GM18507 (cell line): ENCODE measurements around the gene ASB2.

Experiments
- DNase-seq: peaks from one replicate; pipeline ENCODE4 v3.0.0; 2011; ENCODE audit warnings: low read depth; ENCODE audit not compliant: insufficient read length; ENCODE audit errors: extremely low spot score
- FAIRE-seq: peaks from 2 replicates; lab custom pipeline; 2011; peaks lifted over from hg19 to GRCh38; lab: Jason Lieb, UNC

Gene ASB2

DNA sequence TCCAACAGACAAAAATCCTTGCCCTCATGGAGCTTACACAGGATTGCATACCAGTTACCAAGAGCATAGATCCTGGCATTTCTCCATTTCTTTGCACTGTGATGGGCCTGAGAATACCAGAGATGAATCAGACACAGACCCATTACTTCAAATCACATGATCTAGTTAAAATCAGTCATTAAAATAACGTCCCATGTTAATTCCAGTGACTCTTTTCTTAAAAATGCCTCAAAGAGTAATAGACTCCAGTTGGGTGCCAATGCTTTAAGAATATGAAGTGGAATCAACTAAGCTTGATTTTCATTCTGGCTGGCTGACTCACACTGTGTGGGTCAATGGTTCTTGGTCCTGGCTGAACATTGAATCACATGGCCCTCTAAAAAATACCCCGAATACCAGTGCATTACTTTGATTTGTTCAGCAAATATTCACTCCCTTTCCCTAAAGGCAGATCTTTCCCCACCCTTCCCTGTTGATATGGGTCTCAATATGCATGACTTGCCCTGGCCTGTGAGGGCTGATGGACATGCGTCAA lies 11.0 kb downstream of the ASB2 start:
- DNase-seq: no peak
- no peak for FAIRE-seq

DNA sequence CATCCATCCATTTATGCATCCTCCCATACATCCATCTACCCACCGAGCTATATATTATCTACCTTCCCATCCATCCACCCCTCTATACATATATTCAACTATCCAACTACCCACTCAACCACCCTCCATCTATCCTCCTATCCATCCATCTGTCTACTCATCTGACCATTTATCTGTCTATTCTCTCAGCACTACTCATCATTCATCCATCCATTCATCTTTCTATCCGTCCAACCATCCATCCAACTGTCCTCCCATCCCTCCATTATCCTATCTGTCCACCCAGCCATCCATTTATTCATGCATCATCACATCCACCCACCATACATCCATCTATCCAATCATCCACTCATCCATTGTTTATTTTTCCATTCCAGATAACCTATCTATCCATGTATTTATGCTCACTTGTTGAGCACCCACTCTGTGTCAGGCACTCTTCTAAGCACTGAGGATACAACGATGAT lies 11.5 kb downstream of the ASB2 start:
- FAIRE-seq: no peak
- DNase-seq: no peak

- DNase-seq (no peak), FAIRE-seq (no peak)
These were observed 12.1 kb downstream of the ASB2 start for GRCh38 chr14:93964281-93964680.

DNA sequence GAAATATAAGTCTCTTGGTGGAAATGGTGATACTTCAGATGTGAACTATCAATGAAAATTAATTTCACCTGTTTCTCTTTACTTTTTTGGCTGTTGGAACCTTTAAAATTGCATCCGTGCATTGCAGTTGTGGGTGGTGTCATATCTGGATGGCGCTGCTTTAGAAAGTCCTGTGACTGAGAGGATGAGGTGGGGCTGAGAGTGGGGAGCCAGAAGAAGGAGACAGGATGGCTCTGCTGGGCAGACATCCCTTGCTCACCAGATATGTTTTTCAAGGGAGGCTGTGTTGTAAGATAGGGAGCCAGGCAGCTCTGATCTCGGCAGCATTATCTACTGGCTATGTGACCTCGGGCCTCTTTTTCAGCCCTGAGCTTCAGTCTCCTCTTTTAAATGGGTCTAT lies 12.7 kb downstream of the ASB2 start:
- FAIRE-seq: no peak

GRCh38 chr14:93962701-93963601 lies 13.4 kb downstream of the ASB2 start:
- FAIRE-seq (peak; percentile 98), DNase-seq (no peak)

More for the DNA sequence above, 12.7 kb downstream of the ASB2 start:
- no peak for DNase-seq

DNA sequence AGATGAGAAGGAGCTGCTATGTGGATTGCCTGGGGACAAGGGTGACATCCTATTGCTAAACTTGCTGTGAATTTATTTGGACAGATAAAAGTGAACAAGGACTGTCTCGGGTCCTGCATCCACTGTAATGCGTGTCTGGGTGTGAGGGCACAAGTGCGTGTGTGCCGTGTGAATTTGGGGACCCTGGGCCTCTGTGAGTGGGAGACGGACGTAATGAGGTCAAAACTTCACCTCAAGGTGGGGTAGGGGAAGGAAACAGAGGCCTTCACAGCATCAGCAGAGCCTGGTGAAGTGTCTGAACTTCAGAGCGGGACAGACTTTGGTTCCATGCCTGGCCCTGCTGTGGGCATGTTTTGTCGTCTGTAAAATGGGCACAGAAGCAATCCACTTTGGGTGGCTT lies 14.8 kb downstream of the ASB2 start:
- FAIRE-seq: no peak
- DNase-seq: no peak

- FAIRE-seq: no peak
These were observed 15.5 kb downstream of the ASB2 start for GRCh38 chr14:93960774-93961438.

DNA sequence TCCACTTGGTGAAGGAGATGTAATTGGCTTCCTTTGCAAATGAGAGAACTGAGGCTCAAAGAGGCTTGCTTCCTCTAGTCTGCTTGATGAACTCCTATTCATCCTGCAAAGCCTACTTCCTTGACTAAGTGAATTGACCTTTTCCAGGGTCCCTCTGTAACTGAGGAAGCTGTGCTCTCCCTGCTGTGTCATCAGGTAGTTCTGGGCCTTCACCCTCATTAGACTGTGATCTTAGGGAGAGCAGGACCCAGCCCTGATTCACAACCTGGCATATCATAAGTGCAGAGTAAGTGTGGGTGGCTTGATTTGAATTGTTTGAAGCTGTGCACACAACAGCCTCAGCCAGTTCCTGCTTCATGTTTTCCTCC lies 16.3 kb downstream of the ASB2 start:
- FAIRE-seq (peak; percentile 24), DNase-seq (no peak)

More at GRCh38 chr14:93960774-93961438, 15.5 kb downstream of the ASB2 start:
- DNase-seq: no peak

GRCh38 chr14:93959239-93960107 lies 16.9 kb downstream of the ASB2 start:
- FAIRE-seq (peak; percentile 99), DNase-seq (peak; percentile 81)

DNA sequence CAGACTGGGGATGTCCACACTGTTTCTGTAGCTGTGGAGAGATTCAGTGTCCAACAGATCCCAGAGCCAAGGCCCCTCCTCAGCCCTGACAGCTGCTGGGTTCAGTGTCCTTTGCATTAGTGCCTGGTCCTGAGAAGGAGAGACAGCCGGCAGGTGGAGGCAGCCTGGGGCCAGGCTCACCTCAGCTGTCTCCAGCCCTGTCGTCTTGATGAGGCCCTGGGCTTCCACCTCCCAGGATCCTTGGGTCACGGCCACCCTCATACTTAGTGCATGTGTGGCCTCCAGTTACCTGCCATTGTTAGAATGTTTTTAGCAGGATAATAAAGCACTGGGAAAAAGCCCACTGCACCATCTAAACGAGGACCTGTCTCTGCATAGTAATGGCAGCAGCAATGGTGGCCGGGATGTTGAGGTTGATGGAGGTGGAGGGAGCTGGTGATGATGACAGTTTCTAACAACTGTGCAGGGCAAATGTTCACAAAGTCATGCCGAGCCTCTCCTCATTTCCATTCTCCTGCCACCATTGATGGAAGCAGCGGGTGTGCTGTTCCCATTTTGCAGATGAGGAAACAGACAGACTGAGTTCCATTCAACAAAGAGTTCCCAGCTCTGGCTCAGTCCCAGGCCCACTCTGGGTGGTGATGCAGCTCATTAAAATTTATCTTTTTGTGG lies 17.7 kb downstream of the ASB2 start:
- no peak for FAIRE-seq

DNA sequence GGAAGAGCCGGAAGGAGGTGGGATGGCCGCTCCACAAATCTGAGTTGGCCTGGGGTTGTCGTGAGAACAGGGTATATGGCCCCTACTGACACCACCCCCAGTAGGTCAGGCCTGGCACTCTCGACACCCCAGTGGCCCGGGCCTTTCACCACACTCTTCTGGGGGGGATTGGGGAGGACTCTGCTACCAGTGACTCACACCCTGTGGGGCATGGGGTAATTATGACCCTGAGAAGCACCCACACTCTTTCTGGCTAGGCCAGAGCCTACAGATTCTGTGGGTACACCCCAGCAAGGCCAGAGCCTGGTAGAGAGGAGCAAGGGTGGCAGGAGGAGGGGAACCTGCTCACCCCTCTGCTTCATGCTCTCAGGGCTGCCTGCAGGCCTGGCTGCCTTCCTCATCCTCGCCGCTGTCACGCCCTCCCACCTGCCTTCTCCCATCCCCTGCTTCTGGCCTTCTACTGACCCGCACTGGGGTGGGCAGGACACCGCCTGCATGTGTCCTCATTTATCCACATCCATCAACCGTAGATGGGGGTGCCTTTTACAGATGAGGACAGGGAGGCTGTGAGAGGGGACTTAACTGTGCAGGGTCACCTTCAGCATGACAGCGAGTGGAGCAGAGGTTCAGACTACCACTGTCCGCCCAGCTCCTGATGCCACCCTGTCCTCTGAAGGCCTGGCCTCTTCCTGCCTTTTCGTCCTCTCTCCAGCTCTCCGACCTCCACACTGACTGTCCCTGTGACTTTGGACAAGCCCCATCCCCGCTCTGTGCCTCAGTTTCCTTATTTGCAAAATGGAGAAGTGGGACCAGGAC lies 18.4 kb downstream of the ASB2 start:
- FAIRE-seq: no peak
- no peak for DNase-seq

More for the DNA sequence above, 17.7 kb downstream of the ASB2 start:
- DNase-seq: no peak

DNA sequence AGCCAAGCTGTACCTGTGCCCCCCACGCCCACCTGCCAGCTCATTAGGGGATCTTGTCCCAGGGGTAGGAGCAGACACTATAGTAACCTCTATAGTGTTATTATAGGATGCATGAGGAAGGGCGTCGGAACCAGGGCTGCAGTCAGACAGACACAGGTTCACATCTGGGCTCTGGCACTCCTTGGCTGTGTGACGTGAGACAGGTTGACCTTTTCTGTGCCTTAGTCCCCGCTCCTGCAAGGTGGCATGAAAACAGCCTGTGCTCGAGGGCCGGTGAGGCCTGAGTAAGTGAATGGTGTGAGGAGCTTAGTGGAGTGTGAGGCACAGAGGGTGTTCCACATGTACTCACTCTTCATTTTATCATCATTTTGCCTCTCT lies 19.0 kb downstream of the ASB2 start:
- DNase-seq: no peak
- no peak for FAIRE-seq

DNA sequence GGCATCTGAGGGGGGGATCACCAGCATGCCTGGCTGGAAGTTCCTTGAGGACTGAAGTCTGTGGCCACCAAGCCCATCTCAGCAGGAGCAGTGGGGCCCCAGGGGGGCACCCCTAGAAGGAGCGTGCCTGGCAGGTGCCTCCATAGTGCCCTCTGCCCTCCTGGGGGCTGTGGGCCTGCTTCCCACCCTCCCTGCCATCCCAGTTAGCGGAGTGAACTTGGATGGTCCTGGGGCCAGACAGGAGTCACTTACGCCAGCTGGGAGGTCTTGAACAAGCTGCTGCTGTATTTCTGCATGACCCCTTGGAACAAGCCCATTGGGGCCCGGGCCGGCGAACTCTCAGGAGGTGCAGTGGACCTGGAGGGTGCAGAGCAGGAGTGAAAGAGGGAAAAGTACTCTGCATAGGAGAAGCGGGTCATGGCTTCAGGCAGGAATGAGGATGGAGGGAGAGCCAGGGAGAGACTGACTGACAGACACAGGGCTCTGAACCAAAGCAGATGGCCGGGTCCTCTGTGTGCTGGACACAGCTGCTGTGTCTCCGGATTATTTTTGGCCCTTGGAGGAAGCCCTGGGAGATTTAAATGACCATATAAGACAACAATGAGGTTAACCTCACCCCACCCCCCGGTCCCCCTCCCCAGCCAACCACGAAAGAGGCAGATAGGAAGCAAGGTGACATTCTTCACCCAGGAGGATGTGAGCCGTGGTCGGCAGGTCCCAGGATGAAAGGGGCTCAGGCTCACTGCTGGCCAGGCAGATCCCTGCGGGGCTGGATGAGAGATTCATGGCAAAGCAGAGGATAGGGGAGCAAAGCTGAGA lies 19.6 kb downstream of the ASB2 start:
- no peak for DNase-seq
- FAIRE-seq: peak; percentile 64

- no peak for FAIRE-seq
- no peak for DNase-seq
These were observed 20.4 kb downstream of the ASB2 start for GRCh38 chr14:93955850-93956481.

DNA sequence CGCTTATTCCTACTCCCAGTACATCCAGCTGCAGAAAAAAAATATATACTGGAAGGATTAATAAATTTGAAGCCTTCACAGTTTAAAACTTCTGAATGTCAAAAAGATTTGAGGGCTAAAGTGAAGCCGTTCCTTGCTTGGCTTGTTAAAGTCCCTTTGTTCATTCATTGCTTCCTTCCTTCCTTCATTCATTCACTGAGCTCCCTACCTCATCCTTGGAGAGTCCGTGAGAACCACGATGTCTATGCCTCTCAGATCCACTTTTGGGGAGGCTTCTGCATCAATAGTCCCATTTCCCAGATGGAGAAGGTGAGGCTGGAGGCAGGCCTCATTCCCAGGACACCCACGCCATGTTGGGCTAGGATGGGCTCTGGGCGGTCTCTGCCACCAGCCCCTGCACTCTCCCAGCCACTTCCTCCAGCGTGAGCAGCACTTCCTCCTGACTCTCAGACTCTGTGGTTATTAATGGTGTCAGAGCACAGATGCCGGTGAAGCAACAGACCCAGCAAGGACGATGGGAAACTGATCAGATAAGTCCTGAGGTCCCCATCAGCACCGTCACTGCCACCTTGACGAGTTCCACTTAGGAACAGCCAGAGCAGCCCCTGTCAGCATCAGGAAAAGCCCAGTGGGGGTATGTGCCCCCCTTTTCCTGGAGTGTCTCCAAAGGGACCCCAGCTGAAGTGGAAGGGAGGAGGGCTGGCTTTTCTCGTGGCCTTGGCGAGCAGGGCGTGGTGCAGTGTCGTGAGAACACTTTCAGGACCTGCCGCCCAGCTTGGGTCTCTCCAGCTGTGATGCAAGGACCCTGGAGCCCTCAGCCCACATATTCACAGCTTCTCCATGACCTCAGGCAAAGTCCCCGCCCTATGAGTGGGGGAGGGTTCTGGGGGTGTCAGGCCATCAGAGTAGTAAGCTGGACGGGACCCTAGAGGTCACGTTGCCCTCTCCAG lies 21.2 kb downstream of the ASB2 start:
- peak; percentile 91 for FAIRE-seq

GRCh38 chr14:93954516-93954830 lies 21.9 kb downstream of the ASB2 start:
- FAIRE-seq: no peak

More for the DNA sequence above, 21.2 kb downstream of the ASB2 start:
- no peak for DNase-seq

More at GRCh38 chr14:93954516-93954830, 21.9 kb downstream of the ASB2 start:
- DNase-seq: no peak
